OCI-LY1 (cell line): Measurements from ENCODE around the gene ODAD4.

ENCODE experiments used
- EZH2 ChIP-seq: fragments of 200-600 bp; sonication (generic), shearing (Covaris generic); IDR thresholded peaks from 2 replicates; pipeline ENCODE4 v1.8.0; 2017; ENCODE audit warnings: borderline replicate concordance, mixed run types, mild to moderate bottlenecking, antibody characterized with exemption, low read length, moderate library complexity, mixed read lengths
- TF ChIP-seq, protein P1 (sequence below): fragments of 200-600 bp; sonication (generic), shearing (Covaris generic); IDR thresholded peaks from 2 replicates; pipeline ENCODE4 v1.5.1; 2017; ENCODE audit warnings: mild to moderate bottlenecking, antibody characterized with exemption, low read length, moderate library complexity, mixed read lengths

DNA sequence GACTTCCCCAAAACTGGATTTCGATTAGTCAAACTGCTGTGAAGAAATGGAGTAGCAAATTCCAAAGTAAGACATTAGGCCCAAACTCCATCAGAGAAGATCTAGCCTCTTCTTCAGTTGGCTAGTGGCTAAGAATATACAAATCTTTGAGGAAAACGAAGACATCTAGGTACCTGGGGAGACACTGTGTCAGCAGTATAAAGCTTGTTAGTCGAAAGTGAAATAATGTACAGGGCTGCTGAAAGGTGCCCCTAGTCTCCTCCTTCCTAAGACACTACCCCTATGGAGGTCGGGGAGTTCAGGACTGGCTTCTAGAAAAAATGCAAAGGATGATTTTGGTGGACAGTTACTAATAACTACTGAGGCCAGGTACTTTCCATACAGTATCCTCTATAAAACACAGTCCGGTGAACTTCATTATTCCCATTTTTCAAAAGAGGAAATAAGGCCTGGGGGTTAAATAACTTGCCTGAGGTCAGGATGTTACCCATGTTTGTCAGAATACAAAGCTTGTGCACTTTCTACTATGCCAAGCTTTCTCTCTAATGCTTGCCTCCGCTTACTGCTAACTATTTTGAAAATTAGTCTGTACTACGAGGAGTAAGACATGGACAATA lies 71.9 kb downstream of the ODAD4 start:
- TF ChIP-seq, protein P1, sequence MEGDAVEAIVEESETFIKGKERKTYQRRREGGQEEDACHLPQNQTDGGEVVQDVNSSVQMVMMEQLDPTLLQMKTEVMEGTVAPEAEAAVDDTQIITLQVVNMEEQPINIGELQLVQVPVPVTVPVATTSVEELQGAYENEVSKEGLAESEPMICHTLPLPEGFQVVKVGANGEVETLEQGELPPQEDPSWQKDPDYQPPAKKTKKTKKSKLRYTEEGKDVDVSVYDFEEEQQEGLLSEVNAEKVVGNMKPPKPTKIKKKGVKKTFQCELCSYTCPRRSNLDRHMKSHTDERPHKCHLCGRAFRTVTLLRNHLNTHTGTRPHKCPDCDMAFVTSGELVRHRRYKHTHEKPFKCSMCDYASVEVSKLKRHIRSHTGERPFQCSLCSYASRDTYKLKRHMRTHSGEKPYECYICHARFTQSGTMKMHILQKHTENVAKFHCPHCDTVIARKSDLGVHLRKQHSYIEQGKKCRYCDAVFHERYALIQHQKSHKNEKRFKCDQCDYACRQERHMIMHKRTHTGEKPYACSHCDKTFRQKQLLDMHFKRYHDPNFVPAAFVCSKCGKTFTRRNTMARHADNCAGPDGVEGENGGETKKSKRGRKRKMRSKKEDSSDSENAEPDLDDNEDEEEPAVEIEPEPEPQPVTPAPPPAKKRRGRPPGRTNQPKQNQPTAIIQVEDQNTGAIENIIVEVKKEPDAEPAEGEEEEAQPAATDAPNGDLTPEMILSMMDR, result no peak
- no peak for TF ChIP-seq EZH2
